Measurements from ENCODE around the gene RBBP4.

- TF ChIP-seq POLR2AphosphoS5 (IDR thresholded peaks at IDR 0.05; ENCODE audit: low read depth, low read length): no peak
- TF ChIP-seq CTCF (IDR thresholded peaks at IDR 0.05 in 2 of 3, conservative IDR thresholded peaks at IDR 0.05 in 1 of 3; ENCODE audit: borderline replicate concordance in 1 of 3, insufficient read depth in 1 of 3, low read depth in 2 of 3, low read length in 2 of 3): no peak
These were observed 74.6 kb downstream of the RBBP4 start for GRCh38 chr1:32725615-32725982.

All from HCT116 (cell line).